Neural cell (in vitro differentiated cells): ENCODE data around the gene ITGA4.

Experiments used
- EZH2 ChIP-seq: fragments of 200-600, 300-800 bp; shearing (Covaris generic), sonication (generic); IDR thresholded peaks from 2 replicates; pipeline ENCODE4 v1.6.1; 2014; ENCODE audit warnings: antibody characterized with exemption, low read length, borderline replicate concordance, mild to moderate bottlenecking; ENCODE audit not compliant: insufficient read depth, poor library complexity, severe bottlenecking
- MXI1 ChIP-seq: fragments of 450-650 bp; conservative IDR thresholded peaks from 2 replicates; pipeline ENCODE4 v1.6.1; 2014; ENCODE audit warnings: antibody characterized with exemption, mild to moderate bottlenecking; ENCODE audit not compliant: poor library complexity, severe bottlenecking
- POLR2AphosphoS5 ChIP-seq: IDR thresholded peaks from 2 replicates; pipeline ENCODE4 v1.6.1; 2012
- RAD21 ChIP-seq: fragments of 450-650 bp; conservative IDR thresholded peaks from 2 replicates; pipeline ENCODE4 v1.6.1; 2014; ENCODE audit warnings: antibody characterized with exemption, mild to moderate bottlenecking, moderate library complexity
- TF ChIP-seq, protein P1 (sequence below): fragments of 450-650 bp; IDR thresholded peaks from 2 replicates; pipeline ENCODE4 v1.5.1; 2014; ENCODE audit warnings: antibody characterized with exemption, mild to moderate bottlenecking, moderate library complexity; ENCODE audit not compliant: poor library complexity, severe bottlenecking

- TF ChIP-seq, protein P1, sequence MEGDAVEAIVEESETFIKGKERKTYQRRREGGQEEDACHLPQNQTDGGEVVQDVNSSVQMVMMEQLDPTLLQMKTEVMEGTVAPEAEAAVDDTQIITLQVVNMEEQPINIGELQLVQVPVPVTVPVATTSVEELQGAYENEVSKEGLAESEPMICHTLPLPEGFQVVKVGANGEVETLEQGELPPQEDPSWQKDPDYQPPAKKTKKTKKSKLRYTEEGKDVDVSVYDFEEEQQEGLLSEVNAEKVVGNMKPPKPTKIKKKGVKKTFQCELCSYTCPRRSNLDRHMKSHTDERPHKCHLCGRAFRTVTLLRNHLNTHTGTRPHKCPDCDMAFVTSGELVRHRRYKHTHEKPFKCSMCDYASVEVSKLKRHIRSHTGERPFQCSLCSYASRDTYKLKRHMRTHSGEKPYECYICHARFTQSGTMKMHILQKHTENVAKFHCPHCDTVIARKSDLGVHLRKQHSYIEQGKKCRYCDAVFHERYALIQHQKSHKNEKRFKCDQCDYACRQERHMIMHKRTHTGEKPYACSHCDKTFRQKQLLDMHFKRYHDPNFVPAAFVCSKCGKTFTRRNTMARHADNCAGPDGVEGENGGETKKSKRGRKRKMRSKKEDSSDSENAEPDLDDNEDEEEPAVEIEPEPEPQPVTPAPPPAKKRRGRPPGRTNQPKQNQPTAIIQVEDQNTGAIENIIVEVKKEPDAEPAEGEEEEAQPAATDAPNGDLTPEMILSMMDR = no peak
- TF ChIP-seq EZH2 (no peak), RAD21 (no peak), MXI1 (no peak), POLR2AphosphoS5 (no peak)
Observed at GRCh38 chr2:181526014-181526413, 68.8 kb downstream of the ITGA4 start.
